Vagina (tissue), 2 donors: ENCODE measurements around the gene TAGLN3. TPM values are rescaled to one million over a fixed set of nuclear protein-coding genes. Genes with fewer than 3 reads are reported as not detected.

ENCODE experiments used
- DNase-seq, 2 donors: peaks; one replicate each; pipeline ENCODE4 v3.0.0-alpha.2; 2017; ENCODE audit errors: extremely low spot score in 2 of 2
- H3K27ac ChIP-seq: fragments of 200-600 bp; sonication (generic); one replicate; pipeline ENCODE4 v1.5.1; 2019
- H3K27me3 ChIP-seq: fragments of 200-600 bp; sonication (generic); one replicate; pipeline ENCODE4 v1.5.1; 2019
- H3K36me3 ChIP-seq, 2 donors: fragments of 200-600 bp; sonication (generic); one replicate each; pipeline ENCODE4 v1.5.1; 2017 to 2019
- H3K4me1 ChIP-seq: fragments of 200-600 bp; sonication (generic); one replicate; pipeline ENCODE4 v1.5.1; 2019
- H3K4me3 ChIP-seq, 2 donors: fragments of 200-600 bp; sonication (generic); 1 replicate in 1 of 2; 2 replicates in 1 of 2; pipeline ENCODE4 v1.5.1; 2016 to 2019
- H3K9me3 ChIP-seq: fragments of 200-600 bp; sonication (generic); one replicate; pipeline ENCODE4 v1.5.1; 2019
- POLR2A ChIP-seq, 2 donors: fragments of 450-650 bp; IDR thresholded peaks; one replicate each; pipeline ENCODE4 v1.6.1; 2017; ENCODE audit warnings: antibody characterized with exemption in 2 of 2, mild to moderate bottlenecking in 2 of 2, moderate library complexity in 2 of 2
- POLR2AphosphoS5 ChIP-seq, 2 donors: sonication (generic); formaldehyde crosslinking; IDR thresholded peaks; one replicate each; pipeline ENCODE4 v1.9.0; 2017; ENCODE audit warnings: antibody characterized with exemption in 2 of 2, mild to moderate bottlenecking in 2 of 2, low read depth in 1 of 2; ENCODE audit not compliant: insufficient read depth in 1 of 2
- intact Hi-C: fragments of 100-400 bp; cut with DNase I; formaldehyde crosslinking; loops from one replicate; pipeline ENCODE4 v1.15.1; 2023
- total RNA-seq: library from RNA; depleted of rRNA; stranded (reverse); fragments of >200 nt; gene quantifications from one replicate; pipeline ENCODE4 v1.2.3, GENCODE V29; 2016
- TF ChIP-seq, protein P1 (sequence below), 3 experiments: fragments of 450-650 bp in 2 of 3; fragments of 200-600 bp in 1 of 3; sonication (generic) in 1 of 3; IDR thresholded peaks; one replicate each; pipeline ENCODE4 v1.5.1; 2017 to 2019; ENCODE audit warnings: antibody characterized with exemption in 3 of 3, mild to moderate bottlenecking in 2 of 3, moderate library complexity in 2 of 3

The TAGLN3 gene
- total RNA-seq, 1 donor from 2014 or later = 3.9 TPM

GRCh38 chr3:112048911-112049310 is 50.2 kb downstream of the TAGLN3 start:
- H3K9me3 ChIP-seq = no peaks in the 10 kb centered on the region
- no peaks in the 10 kb centered on the region for H3K4me1 ChIP-seq
- no peaks in the 10 kb centered on the region for H3K36me3 ChIP-seq
- no peak overlapping the region for H3K4me3 ChIP-seq
- TF ChIP-seq POLR2A (IDR thresholded peaks at IDR 0.05) = no peak
- TF ChIP-seq, protein P1, sequence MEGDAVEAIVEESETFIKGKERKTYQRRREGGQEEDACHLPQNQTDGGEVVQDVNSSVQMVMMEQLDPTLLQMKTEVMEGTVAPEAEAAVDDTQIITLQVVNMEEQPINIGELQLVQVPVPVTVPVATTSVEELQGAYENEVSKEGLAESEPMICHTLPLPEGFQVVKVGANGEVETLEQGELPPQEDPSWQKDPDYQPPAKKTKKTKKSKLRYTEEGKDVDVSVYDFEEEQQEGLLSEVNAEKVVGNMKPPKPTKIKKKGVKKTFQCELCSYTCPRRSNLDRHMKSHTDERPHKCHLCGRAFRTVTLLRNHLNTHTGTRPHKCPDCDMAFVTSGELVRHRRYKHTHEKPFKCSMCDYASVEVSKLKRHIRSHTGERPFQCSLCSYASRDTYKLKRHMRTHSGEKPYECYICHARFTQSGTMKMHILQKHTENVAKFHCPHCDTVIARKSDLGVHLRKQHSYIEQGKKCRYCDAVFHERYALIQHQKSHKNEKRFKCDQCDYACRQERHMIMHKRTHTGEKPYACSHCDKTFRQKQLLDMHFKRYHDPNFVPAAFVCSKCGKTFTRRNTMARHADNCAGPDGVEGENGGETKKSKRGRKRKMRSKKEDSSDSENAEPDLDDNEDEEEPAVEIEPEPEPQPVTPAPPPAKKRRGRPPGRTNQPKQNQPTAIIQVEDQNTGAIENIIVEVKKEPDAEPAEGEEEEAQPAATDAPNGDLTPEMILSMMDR (IDR thresholded peaks at IDR 0.05) = no peak
- no peak for TF ChIP-seq POLR2AphosphoS5 (IDR thresholded peaks at IDR 0.05; ENCODE audit: insufficient read depth in 1 of 2, low read depth in 1 of 2)
- no peak for DNase-seq
- no peaks in the 10 kb centered on the region for H3K27me3 ChIP-seq
- H3K27ac ChIP-seq = no peak overlapping the region
- intact Hi-C loops = loop anchor here (10.0 kb wide), 1 partner anchor 384 kb away; no protein-coding TSS in a partner anchor

DNA sequence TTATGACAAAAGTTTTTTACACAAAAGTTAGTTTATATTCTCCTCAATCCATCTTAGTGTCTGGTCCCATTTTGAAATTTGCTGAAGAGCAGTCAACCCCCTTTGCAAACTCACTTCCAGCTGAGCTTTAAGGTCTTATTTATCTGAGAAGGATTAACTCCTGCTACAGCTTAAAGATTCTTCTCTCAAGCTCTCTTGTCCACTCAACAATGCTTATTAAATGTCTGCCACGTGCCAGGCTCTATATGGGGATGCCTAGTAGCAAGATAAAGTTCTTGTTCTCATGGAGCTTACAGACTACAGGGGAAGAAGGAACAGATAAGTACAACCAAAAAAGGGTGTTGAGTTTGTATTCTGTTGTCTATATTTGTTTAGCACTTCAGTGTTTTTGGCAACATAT is 54.5 kb downstream of the TAGLN3 start:
- DNase-seq = no peak
- Histone ChIP-seq H3K9me3 (no peaks in the 10 kb centered on the region), H3K36me3 (no peaks in the 10 kb centered on the region), H3K27me3 (no peaks in the 10 kb centered on the region), H3K4me1 (no peaks in the 10 kb centered on the region), H3K27ac (no peak overlapping the region), H3K4me3 (no peak overlapping the region)
- intact Hi-C loops = no loop called here
- TF ChIP-seq, protein P1 (IDR thresholded peaks at IDR 0.05) = no peak
- no peak for TF ChIP-seq POLR2AphosphoS5 (IDR thresholded peaks at IDR 0.05; ENCODE audit: insufficient read depth in 1 of 2, low read depth in 1 of 2)
- no peak for TF ChIP-seq POLR2A (IDR thresholded peaks at IDR 0.05)

- H3K4me3 ChIP-seq = no peak overlapping the region
- no peak overlapping the region for H3K27ac ChIP-seq
- no peaks in the 10 kb centered on the region for H3K36me3 ChIP-seq
- no peaks in the 10 kb centered on the region for H3K9me3 ChIP-seq
- H3K4me1 ChIP-seq = no peaks in the 10 kb centered on the region
- intact Hi-C loops = no loop called here
- no peaks in the 10 kb centered on the region for H3K27me3 ChIP-seq
- TF ChIP-seq, protein P1 (IDR thresholded peaks at IDR 0.05) = no peak
- no peak for TF ChIP-seq POLR2AphosphoS5 (IDR thresholded peaks at IDR 0.05; ENCODE audit: insufficient read depth in 1 of 2, low read depth in 1 of 2)
- no peak for TF ChIP-seq POLR2A (IDR thresholded peaks at IDR 0.05)
- no peak for DNase-seq
These were observed 57.8 kb downstream of the TAGLN3 start for GRCh38 chr3:112056451-112056929.

- no peaks in the 10 kb centered on the region for H3K27me3 ChIP-seq
- H3K36me3 ChIP-seq = no peaks in the 10 kb centered on the region
- no peak overlapping the region for H3K27ac ChIP-seq
- no peaks in the 10 kb centered on the region for H3K9me3 ChIP-seq
- H3K4me3 ChIP-seq = no peak overlapping the region
- intact Hi-C loops = no loop called here
- H3K4me1 ChIP-seq = no peaks in the 10 kb centered on the region
- no peak for TF ChIP-seq POLR2AphosphoS5 (IDR thresholded peaks at IDR 0.05; ENCODE audit: insufficient read depth in 1 of 2, low read depth in 1 of 2)
- TF ChIP-seq, protein P1 (IDR thresholded peaks at IDR 0.05) = no peak
- TF ChIP-seq POLR2A (IDR thresholded peaks at IDR 0.05) = no peak
- no peak for DNase-seq
These were observed 60.8 kb downstream of the TAGLN3 start for GRCh38 chr3:112059497-112059896.

GRCh38 chr3:112061152-112061551 is 62.4 kb downstream of the TAGLN3 start:
- Histone ChIP-seq H3K9me3 (no peaks in the 10 kb centered on the region), H3K27me3 (no peaks in the 10 kb centered on the region), H3K27ac (no peak overlapping the region), H3K4me3 (no peak overlapping the region), H3K36me3 (no peaks in the 10 kb centered on the region), H3K4me1 (no peaks in the 10 kb centered on the region)
- intact Hi-C loops = no loop called here
- no peak for TF ChIP-seq POLR2AphosphoS5 (IDR thresholded peaks at IDR 0.05; ENCODE audit: insufficient read depth in 1 of 2, low read depth in 1 of 2)
- TF ChIP-seq POLR2A (IDR thresholded peaks at IDR 0.05) = no peak
- TF ChIP-seq, protein P1 (IDR thresholded peaks at IDR 0.05) = no peak
- no peak for DNase-seq
